Central memory CD4-positive, alpha-beta T cell (primary cell): Measurements from ENCODE around the gene CUL3.
"Not testable (repeated sequence)": the region's sequence is repeated elsewhere in the genome, so short reads cannot be mapped to it uniquely, and the experiment has no call there.

Experiments used
- DNase-seq: peaks from one replicate; pipeline ENCODE4 v3.0.0; 2022
- total RNA-seq, 3 experiments: gene quantifications; one replicate each; lab custom pipeline; 2026; lab: John Stamatoyannopoulos, UW

Gene CUL3
- total RNA-seq: 129 to 177 (median 176) reads per million in 3 experiments

GRCh38 chr2:224585211-224586088, at the start of gene CUL3:
Gene CUL3, minus strand, starts transcription at chr2:224585363. Its CDS starts 354 bp downstream, at chr2:224585009.
- DNase-seq: peak; percentile 99

GRCh38 chr2:224630659-224631550, 45.7 kb upstream of the CUL3 start:
- no peak for DNase-seq

- no peak for DNase-seq
These were observed 43.3 kb upstream of the CUL3 start for GRCh38 chr2:224628416-224628815.

GRCh38 chr2:224626735-224627134, 41.6 kb upstream of the CUL3 start:
- no peak for DNase-seq

- DNase-seq: no peak
These were observed 28.6 kb upstream of the CUL3 start for GRCh38 chr2:224613543-224614286.

GRCh38 chr2:224612578-224612977, 27.4 kb upstream of the CUL3 start:
- no peak for DNase-seq

- DNase-seq: no peak
These were observed 26.8 kb upstream of the CUL3 start for GRCh38 chr2:224611938-224612337.

- DNase-seq: no peak
These were observed 22.9 kb upstream of the CUL3 start for GRCh38 chr2:224608104-224608503.

GRCh38 chr2:224603746-224604500, 18.8 kb upstream of the CUL3 start:
- not testable (repeated sequence) for DNase-seq

GRCh38 chr2:224602778-224603375, 17.7 kb upstream of the CUL3 start:
- not testable (repeated sequence) for DNase-seq

- DNase-seq: no peak
These were observed 16.8 kb upstream of the CUL3 start for GRCh38 chr2:224601923-224602322.

GRCh38 chr2:224598678-224599077, 13.5 kb upstream of the CUL3 start:
- no peak for DNase-seq

- no peak for DNase-seq
These were observed 11.1 kb upstream of the CUL3 start for GRCh38 chr2:224596289-224596688.

GRCh38 chr2:224595518-224595917, 10.4 kb upstream of the CUL3 start:
- DNase-seq: no peak

- DNase-seq: no peak
These were observed 9.7 kb upstream of the CUL3 start for GRCh38 chr2:224594840-224595239.

GRCh38 chr2:224591220-224591619, 6.1 kb upstream of the CUL3 start:
- DNase-seq: no peak

- DNase-seq: no peak
These were observed 1.0 kb upstream of the CUL3 start for GRCh38 chr2:224586127-224586695.

- peak; percentile 57 for DNase-seq
These were observed 365 bp downstream of the CUL3 start for GRCh38 chr2:224584785-224585210.

GRCh38 chr2:224584111-224584784, 915 bp downstream of the CUL3 start:
- DNase-seq: no peak

- not testable (repeated sequence) for DNase-seq
These were observed 2.1 kb downstream of the CUL3 start for GRCh38 chr2:224583033-224583432.

GRCh38 chr2:224580248-224580647, 4.9 kb downstream of the CUL3 start:
- DNase-seq: no peak
